Mesendoderm (in vitro differentiated cells): ENCODE measurements around the gene C1QTNF12.

Source experiments
- DNase-seq: peaks from one replicate; pipeline ENCODE4 v3.0.0; 2013
- H2AK5ac ChIP-seq: 2 replicates; pipeline ENCODE4 v1.6.1; 2013; ENCODE audit warnings: low read length, inconsistent platforms
- H2BK120ac ChIP-seq: 2 replicates; pipeline ENCODE4 v1.6.1; 2013; ENCODE audit warnings: low read depth, mild to moderate bottlenecking, low read length, moderate library complexity, mixed read lengths
- H2BK15ac ChIP-seq: replicated peaks from 2 replicates; pipeline ENCODE4 v1.6.1; 2013; ENCODE audit warnings: low read depth, mild to moderate bottlenecking, moderate library complexity
- H2BK5ac ChIP-seq: 2 replicates; pipeline ENCODE4 v1.6.1; 2013; ENCODE audit warnings: low read length, inconsistent platforms
- H3K18ac ChIP-seq: 2 replicates; pipeline ENCODE4 v1.6.1; 2013; ENCODE audit warnings: mild to moderate bottlenecking, low read length, mixed read lengths
- H3K23ac ChIP-seq: one replicate; pipeline ENCODE4 v1.6.1; 2013; ENCODE audit warnings: low read length
- H3K27ac ChIP-seq: 2 replicates; pipeline ENCODE4 v1.5.1; 2013; ENCODE audit warnings: low read depth, mild to moderate bottlenecking, inconsistent platforms, low read length, moderate library complexity
- H3K27me3 ChIP-seq: 2 replicates; pipeline ENCODE4 v1.6.1; 2013; ENCODE audit warnings: low read length, control low read depth, mild to moderate bottlenecking, inconsistent platforms; ENCODE audit not compliant: insufficient read depth, poor library complexity
- H3K36me3 ChIP-seq: 2 replicates; pipeline ENCODE4 v1.6.1; 2013; ENCODE audit warnings: low read length, inconsistent platforms; ENCODE audit not compliant: control insufficient read depth, insufficient read depth
- H3K4ac ChIP-seq: one replicate; pipeline ENCODE4 v1.6.1; 2013; ENCODE audit warnings: low read depth, mild to moderate bottlenecking, low read length, moderate library complexity
- H3K4me1 ChIP-seq: 2 replicates; pipeline ENCODE4 v1.6.1; 2013; ENCODE audit warnings: low read depth, low read length, inconsistent platforms; ENCODE audit not compliant: control insufficient read depth
- H3K4me2 ChIP-seq: 2 replicates; pipeline ENCODE4 v1.6.1; 2013; ENCODE audit warnings: low read length
- H3K4me3 ChIP-seq: 2 replicates; pipeline ENCODE4 v1.5.1; 2013; ENCODE audit warnings: mild to moderate bottlenecking, low read length
- H3K56ac ChIP-seq: one replicate; pipeline ENCODE4 v1.6.1; 2013; ENCODE audit warnings: low read length
- H3K79me1 ChIP-seq: 2 replicates; pipeline ENCODE4 v1.6.1; 2013; ENCODE audit warnings: low read length, inconsistent platforms
- H3K79me2 ChIP-seq: 2 replicates; pipeline ENCODE4 v1.6.1; 2013; ENCODE audit warnings: mild to moderate bottlenecking, low read length; ENCODE audit not compliant: control insufficient read depth, insufficient read depth
- H3K9ac ChIP-seq: 2 replicates; pipeline ENCODE4 v1.6.1; 2013; ENCODE audit warnings: low read length, inconsistent platforms
- H4K5ac ChIP-seq: one replicate; pipeline ENCODE4 v1.6.1; 2013; ENCODE audit warnings: low read length
- H4K8ac ChIP-seq: one replicate; pipeline ENCODE4 v1.6.1; 2013; ENCODE audit warnings: low read depth, mild to moderate bottlenecking, control low read depth, low read length, moderate library complexity
- WGBS: extraction: QIAGEN DNeasy Blood & Tissue Kit; methylation state at CpG from one replicate; pipeline ENCODE4 v1.1.7; 2013; ENCODE audit warnings: low lambda C conversion rate, missing lambda C conversion rate; ENCODE audit not compliant: insufficient coverage; ENCODE audit errors: extremely low coverage; 5-methylcytosine and 5-hydroxymethylcytosine counted together

Gene C1QTNF12

GRCh38 chr1:1207571-1207892, 39.0 kb downstream of the C1QTNF12 start:
- no peak overlapping the region for H3K27ac ChIP-seq
- no CpG with 5 or more reads among the region's 11 CpGs for WGBS
- no peak overlapping the region for H2BK15ac ChIP-seq
- no peak overlapping the region for H3K18ac ChIP-seq
- no peak overlapping the region for H2BK120ac ChIP-seq
- no peak overlapping the region for H3K9ac ChIP-seq
- H3K4me3 ChIP-seq: no peak overlapping the region
- no peak overlapping the region for H3K56ac ChIP-seq
- H3K79me1 ChIP-seq: no peaks in the 10 kb centered on the region
- no peaks in the 10 kb centered on the region for H3K27me3 ChIP-seq
- H3K79me2 ChIP-seq: no peaks in the 10 kb centered on the region
- no peak overlapping the region for H2AK5ac ChIP-seq
- no peak overlapping the region for H4K5ac ChIP-seq
- H2BK5ac ChIP-seq: no peak overlapping the region
- no peaks in the 10 kb centered on the region for H3K4me1 ChIP-seq
- no peak for DNase-seq
- H4K8ac ChIP-seq: no peak overlapping the region
- no peak overlapping the region for H3K4ac ChIP-seq
- H3K23ac ChIP-seq: no peak overlapping the region
- no peaks in the 10 kb centered on the region for H3K36me3 ChIP-seq
- H3K4me2 ChIP-seq: no peak overlapping the region

GRCh38 chr1:1206966-1207531, 39.5 kb downstream of the C1QTNF12 start:
- Histone ChIP-seq H4K8ac (no peak overlapping the region), H3K79me1 (no peaks in the 10 kb centered on the region), H2AK5ac (no peak overlapping the region), H3K9ac (no peak overlapping the region), H3K4ac (no peak overlapping the region), H3K4me2 (no peak overlapping the region), H4K5ac (no peak overlapping the region), H3K27me3 (no peaks in the 10 kb centered on the region), H2BK120ac (no peak overlapping the region), H3K4me1 (no peaks in the 10 kb centered on the region), H2BK5ac (no peak overlapping the region), H3K79me2 (no peaks in the 10 kb centered on the region), H3K27ac (no peak overlapping the region), H3K36me3 (no peaks in the 10 kb centered on the region), H2BK15ac (no peak overlapping the region), H3K56ac (no peak overlapping the region), H3K23ac (no peak overlapping the region), H3K18ac (no peak overlapping the region), H3K4me3 (no peak overlapping the region)
- no peak for DNase-seq
- WGBS: no CpG with 5 or more reads among the region's 19 CpGs

DNA sequence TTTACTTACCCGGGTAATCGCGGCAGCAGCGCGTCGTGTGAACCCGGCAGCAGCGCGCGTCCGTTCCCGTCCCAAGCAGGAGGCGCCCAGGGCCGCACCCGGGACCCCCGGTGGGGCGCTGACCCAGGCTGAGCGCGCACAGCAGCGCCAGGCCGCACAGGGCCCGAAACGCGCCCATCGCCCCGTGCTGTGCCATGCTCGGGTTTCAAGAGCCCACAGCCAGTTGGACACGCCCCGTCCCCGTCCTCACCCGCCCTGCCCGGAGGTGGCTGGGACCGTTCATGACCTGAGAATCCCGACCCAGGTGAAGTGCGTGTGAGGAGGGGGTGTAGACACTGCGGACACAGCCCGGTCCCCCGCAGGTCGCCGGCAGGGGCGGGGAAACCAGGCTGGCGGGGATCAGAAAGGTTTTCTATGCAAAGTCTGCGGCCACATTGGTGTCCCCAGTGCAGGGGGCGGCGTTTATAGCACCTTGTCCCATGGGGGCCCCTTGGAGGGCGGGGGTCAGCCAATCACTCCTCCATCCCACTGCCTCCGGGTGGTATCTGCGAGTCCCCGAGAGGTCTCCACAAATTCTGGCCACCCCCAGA, 40.1 kb downstream of the C1QTNF12 start, which contains the start of gene TNFRSF18:
Gene TNFRSF18 (minus strand): TSS at position 217 of the 590 bp plus-strand sequence. CDS start 21 bp downstream, at position 196.
- no peaks in the 10 kb centered on the region for H3K79me1 ChIP-seq
- no peaks in the 10 kb centered on the region for H3K79me2 ChIP-seq
- H3K23ac ChIP-seq: no peak within 1 kb of the TSS
- H4K5ac ChIP-seq: no peak within 1 kb of the TSS
- H3K4me1 ChIP-seq: no peaks in the 10 kb centered on the region
- no peak within 1 kb of the TSS for H2AK5ac ChIP-seq
- peak within 1 kb of the TSS; percentile 54 for H3K9ac ChIP-seq
- H2BK120ac ChIP-seq: no peak within 1 kb of the TSS
- no peaks in the 10 kb centered on the region for H3K36me3 ChIP-seq
- no peak within 1 kb of the TSS for H3K18ac ChIP-seq
- H3K4me3 ChIP-seq: no peak within 1 kb of the TSS
- WGBS: no CpG with 5 or more reads among the region's 49 CpGs
- peak; percentile 30 for DNase-seq
- peak within 1 kb of the TSS; percentile 38 for H3K4me2 ChIP-seq
- H2BK15ac ChIP-seq: no peak within 1 kb of the TSS
- no peak within 1 kb of the TSS for H3K4ac ChIP-seq
- no peak within 1 kb of the TSS for H2BK5ac ChIP-seq
- H3K27ac ChIP-seq: no peak within 1 kb of the TSS
- H3K56ac ChIP-seq: peak within 1 kb of the TSS; percentile 67
- no peaks in the 10 kb centered on the region for H3K27me3 ChIP-seq
- no peak within 1 kb of the TSS for H4K8ac ChIP-seq

DNA sequence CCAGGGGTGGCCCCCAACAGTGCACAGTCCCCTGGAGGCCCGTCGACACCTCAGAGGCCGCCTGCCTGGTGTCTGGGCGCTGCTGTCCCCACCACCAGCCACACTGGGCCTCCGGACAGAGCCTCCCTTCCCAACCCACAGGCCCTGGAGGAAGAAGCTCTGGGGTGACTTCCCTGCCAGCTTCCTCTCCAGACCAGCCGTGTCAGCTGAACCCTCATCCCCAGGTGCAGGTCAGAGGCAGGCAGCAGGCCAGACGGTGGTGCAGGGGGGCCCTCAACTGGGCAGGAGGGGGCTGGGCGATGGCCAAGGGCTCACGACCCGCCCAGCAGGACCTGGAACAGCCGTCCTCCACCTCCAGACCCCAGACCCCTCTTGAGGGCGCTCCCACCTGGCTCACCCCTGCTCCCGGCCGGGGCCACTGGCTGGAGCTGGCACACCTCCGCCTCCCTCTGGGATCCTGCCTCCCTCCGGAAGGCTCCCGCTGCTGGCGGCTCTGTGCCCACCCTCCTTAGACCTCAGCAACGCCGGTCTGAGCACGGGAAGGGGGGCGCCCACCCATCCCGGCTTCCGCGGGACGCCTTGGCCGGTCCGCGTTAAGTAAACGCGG, 40.6 kb downstream of the C1QTNF12 start:
- Histone ChIP-seq H2AK5ac (no peak overlapping the region), H3K4me3 (no peak overlapping the region), H2BK15ac (no peak overlapping the region), H3K4me2 (peak overlapping the region; percentile 38), H3K56ac (peak overlapping the region; percentile 67), H3K9ac (peak overlapping the region; percentile 54), H3K4ac (no peak overlapping the region), H3K79me2 (no peaks in the 10 kb centered on the region), H3K36me3 (no peaks in the 10 kb centered on the region), H3K79me1 (no peaks in the 10 kb centered on the region), H3K18ac (no peak overlapping the region), H3K23ac (no peak overlapping the region), H4K5ac (no peak overlapping the region), H3K27ac (no peak overlapping the region), H4K8ac (no peak overlapping the region), H3K27me3 (no peaks in the 10 kb centered on the region), H2BK5ac (no peak overlapping the region), H2BK120ac (no peak overlapping the region), H3K4me1 (no peaks in the 10 kb centered on the region)
- WGBS: no CpG with 5 or more reads among the region's 31 CpGs
- DNase-seq: no peak

DNA sequence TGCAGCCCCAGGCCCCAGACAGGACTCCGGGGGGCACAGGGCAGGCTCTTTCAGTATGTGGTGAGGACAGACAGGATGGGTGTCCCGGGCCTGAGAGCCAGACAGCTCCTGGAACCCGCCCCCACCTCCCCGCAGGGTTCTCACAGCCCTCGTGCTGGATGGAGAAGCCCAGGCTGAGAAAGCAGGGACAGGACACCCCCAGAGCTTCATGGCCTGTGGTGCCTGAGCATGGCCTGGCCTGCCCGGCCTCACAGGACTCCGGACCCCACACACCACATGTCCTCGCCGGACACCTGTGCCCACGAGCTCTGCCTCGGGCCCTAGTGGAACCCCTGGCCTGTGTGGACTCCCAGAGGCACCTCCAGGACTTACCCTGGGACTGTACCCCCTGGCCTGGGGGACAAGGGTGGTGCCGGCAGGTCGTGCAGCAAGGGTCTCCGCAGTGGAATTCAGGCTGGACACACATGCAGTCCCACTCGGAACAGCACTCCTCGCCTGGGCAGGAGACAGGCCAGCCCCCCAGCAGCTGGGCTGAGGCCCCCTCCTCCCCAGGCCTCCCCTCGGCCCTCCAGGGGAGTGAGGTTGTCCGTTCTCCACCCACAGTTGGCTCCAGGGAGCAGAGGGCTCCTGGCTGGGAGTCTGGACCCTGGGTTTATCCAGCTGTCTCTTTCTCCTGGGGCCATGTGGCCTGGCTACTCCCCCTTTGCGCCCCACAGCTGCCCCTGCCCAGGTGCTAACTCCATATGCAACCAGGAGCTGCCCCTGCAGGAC, 41.3 kb downstream of the C1QTNF12 start:
- Histone ChIP-seq H3K79me2 (no peaks in the 10 kb centered on the region), H3K79me1 (no peaks in the 10 kb centered on the region), H3K56ac (no peak overlapping the region), H2AK5ac (no peak overlapping the region), H3K27ac (no peak overlapping the region), H2BK15ac (no peak overlapping the region), H2BK5ac (no peak overlapping the region), H2BK120ac (no peak overlapping the region), H3K36me3 (no peaks in the 10 kb centered on the region), H3K9ac (no peak overlapping the region), H3K23ac (no peak overlapping the region), H3K27me3 (no peaks in the 10 kb centered on the region), H4K8ac (no peak overlapping the region), H3K4me3 (no peak overlapping the region), H4K5ac (no peak overlapping the region), H3K4me1 (no peaks in the 10 kb centered on the region), H3K4me2 (no peak overlapping the region), H3K18ac (no peak overlapping the region), H3K4ac (no peak overlapping the region)
- DNase-seq: no peak
- WGBS: no CpG with 5 or more reads among the region's 19 CpGs
